A673 (cell line): Measurements from ENCODE around the gene TSKU.

Experiments
- CTCF ChIP-seq: fragments of 300-800, 200-600 bp; sonication (generic); conservative IDR thresholded peaks from 2 replicates; pipeline ENCODE4 v1.5.1; 2017; ENCODE audit warnings: low read depth, mild to moderate bottlenecking, antibody characterized with exemption, low read length, moderate library complexity, mixed read lengths
- EZH2 ChIP-seq: fragments of 200-600 bp; sonication (generic); IDR thresholded peaks from 2 replicates; pipeline ENCODE4 v1.6.1; 2017; ENCODE audit warnings: borderline replicate concordance, low read depth, mild to moderate bottlenecking, mixed read lengths, antibody characterized with exemption, low read length; ENCODE audit not compliant: poor library complexity, severe bottlenecking

GRCh38 chr11:76836613-76837291, 53.6 kb downstream of the TSKU start:
- TF ChIP-seq CTCF (0 out of 2 replicates have a peak, but pooled peaks have one; percentile 15), EZH2 (no peak)
